Stimulated activated CD4-positive, alpha-beta T cell treated with anti-CD3 and anti-CD28 coated beads, Interleukin-4, amount 100 ng/mL, for 4 hours (primary cell): ENCODE measurements around the gene B4GAT1.

Experiments used
- DNase-seq, 2 experiments: peaks; one replicate each; pipeline ENCODE4 v3.0.0-alpha.2; 2020

B4GAT1 gene

GRCh38 chr11:66302656-66303055 is 44.8 kb downstream of the B4GAT1 start:
- no peak for DNase-seq

- DNase-seq = no peak
Observed at GRCh38 chr11:66299186-66299585, 48.2 kb downstream of the B4GAT1 start.

GRCh38 chr11:66297610-66298009 is 49.8 kb downstream of the B4GAT1 start:
- DNase-seq = no peak
